GM20431 (cell line): Measurements from ENCODE around the gene PCSK5.

ENCODE experiments used
- in situ Hi-C: fragments of 300-500 bp; cut with MseI, MboI; formaldehyde crosslinking; loops from one replicate; pipeline ENCODE4 v1.15.0; 2020; ENCODE audit warnings: low sequenced_read_pairs; ENCODE audit not compliant: unreplicated experiment

PCSK5 gene

DNA sequence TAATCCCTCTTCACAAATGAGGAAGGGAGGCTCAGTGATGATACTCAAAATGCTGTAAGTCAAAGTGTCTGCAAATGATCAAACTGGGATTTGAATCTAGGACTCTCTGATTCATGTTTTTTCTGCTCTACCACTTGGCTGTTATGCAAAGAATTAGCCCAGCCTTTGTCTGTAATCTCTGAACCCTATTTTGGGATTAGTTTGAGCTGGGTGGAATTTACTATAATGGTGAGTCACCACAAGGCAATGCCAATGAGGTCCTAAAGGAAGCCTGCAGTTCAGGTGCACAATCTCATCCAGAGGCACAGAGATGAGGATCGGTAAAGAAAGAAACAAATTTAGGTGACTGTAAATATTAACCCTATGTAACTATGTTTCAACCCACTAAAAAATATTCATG lies 474.6 kb downstream of the PCSK5 start:
- in situ Hi-C loops, result no loop called here

DNA sequence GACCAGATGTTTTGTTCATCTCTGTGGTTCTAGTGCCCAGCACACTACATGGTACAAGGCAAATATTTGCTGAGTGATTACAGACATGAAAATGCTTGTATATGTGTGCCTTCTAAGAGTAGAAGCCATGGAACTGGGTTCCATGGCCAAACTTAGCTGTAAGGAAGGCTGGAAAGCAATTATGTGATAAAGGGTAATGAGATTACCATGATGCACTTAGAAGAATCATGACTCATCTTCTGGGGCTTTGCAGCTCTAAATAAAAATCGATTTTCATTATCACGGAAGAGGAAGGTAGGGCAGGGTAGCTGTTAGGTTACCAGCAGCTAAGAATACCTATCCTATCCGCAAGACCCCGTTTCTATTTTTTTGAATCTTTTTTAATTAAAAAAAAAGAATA lies 475.8 kb downstream of the PCSK5 start:
- in situ Hi-C loops, result no loop called here

DNA sequence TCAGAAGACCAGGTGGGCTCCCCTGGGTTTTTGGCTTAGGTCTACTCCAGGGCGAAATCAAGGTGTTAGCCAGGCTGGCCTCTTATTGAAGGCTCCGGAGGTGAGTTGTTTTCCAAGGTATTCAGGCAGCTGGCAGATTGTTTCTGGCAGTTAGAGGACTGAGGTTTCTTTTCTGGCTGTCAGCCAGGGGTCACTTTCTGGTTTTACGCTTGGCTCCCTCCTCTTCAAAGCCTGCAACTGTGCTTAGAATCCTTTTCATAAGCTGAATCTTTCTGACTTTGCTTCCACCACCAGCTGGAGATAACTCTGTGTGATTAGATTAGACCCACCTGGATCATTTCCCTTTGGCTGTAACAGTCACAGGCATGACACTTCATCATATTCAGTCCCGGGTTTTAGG lies 479.1 kb downstream of the PCSK5 start:
- in situ Hi-C loops, result no loop called here

DNA sequence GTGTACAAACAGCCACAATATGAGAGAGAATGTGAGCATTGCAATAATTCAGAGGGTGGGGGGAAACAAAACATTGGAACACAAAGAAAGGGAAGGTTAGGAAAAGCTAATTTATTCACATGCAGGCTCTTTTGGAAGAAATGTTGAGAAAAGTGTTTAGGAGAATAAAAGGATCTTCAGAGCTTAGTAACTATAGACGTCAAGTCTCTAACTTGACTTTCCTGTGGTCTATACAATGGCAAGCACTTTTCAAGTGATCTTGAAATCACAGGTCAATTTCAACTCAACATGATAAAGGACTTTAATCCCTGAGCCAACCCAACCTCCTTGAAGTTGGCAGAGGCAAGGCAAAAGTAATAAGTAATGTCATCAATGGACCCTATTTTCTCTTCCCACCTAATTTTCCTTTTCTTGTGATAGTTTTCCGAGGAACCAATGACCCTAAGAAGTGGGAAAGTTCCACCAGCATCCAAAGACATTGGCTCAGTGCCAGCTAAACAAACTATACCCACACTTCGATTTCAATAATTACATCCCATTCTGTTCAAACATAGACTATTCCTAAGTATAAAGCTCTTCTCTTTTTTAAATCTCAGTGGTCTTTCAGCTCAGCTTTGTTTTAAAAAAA lies 480.0 kb downstream of the PCSK5 start:
- in situ Hi-C loops, result no loop called here

DNA sequence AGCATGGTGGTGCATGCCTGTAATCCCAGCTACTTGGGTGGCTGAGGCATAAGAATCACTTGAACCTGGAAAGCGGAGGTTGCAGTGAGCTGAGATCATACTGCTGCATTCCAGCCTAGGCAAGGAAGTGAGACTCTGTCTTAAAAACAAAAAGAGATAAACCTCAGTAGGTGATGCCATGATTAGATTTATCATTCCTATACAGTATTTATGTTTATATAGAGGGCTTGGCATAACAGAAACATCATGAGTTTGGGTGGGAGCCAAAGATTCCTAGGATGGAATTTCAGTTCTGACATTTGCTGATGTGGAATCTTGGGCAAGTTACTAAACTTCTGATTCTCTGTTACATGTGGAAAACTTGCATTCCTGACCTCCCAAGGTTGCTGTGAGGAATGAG lies 481.4 kb downstream of the PCSK5 start:
- in situ Hi-C loops, result no loop called here

DNA sequence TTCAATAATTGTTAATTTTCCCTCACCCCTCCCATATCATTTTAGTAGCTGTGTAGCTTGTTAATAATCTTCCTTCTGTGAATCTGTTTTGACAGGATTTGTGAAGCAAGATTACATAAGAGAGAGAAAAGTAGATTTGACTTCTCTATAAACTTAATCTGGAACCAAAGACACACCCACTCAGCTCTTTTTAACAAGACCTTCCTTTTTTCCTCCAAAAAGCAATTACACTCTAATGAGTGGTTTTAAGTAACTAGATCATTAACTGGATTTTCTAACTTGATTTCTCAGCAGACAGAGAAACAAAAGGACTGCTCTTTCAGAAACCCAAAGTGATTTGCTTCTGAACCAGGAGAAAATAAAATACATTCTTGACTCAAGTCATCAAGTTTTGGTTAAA lies 481.9 kb downstream of the PCSK5 start:
- in situ Hi-C loops, result no loop called here

DNA sequence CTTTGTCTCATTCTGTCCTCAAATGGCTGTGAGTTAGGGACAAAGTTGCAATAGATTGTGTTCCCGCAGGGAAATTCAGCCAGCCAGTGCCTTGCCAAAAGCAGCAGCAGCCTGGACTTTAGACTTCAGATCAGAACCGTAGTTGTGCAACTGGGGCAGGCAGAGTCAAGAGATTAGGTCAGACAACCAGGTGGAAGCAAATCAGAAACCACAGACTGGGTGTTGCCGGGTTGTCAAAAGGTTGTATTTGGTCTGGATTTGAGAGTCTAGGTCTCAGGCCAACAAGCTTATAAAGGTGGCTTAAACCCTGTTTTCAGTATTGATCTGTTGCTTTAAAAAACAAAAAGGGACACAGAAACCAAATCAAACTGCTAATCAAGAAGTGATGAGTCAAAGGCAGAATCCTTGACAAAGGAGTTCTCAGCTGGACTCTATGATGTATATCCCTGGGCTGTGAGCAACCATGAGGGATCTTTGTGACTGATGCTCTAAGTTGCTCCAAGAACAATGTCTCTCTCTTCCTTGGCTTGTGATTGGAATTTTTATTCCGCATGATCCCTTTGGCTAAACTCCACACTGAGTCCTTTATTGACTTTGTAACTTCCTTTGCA lies 482.8 kb downstream of the PCSK5 start:
- in situ Hi-C loops, result no loop called here

DNA sequence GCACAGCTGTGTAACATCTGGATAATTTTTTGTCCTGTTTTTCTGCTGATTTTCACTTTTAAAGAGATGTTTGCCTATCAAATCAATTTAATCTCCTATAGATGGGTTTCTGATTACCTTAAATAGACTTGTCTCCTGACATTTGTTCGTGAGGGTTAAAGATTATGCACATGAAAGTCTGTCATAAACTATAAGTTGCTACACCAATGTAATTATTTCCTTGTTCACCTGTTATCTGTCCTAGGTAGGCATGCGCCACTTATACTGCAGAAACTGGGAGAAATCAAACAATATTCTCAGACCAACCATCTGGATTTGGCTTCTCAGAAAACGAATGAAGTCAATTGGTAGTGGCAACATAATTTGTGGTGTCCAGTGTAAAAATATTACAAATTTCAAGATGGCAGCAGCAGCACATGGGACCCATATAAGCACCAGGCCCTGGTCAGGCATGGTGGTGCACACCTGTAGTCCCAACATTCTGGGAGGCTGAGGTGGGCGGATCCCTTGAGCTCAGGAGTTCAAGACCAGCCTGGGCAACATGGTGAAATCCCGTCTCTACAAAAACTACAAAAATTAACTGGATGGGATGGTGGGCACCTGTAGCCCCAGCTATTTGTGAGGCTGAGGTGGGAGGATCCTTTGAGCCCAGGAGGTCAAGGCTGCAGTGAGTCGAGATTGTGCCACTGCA lies 483.5 kb downstream of the PCSK5 start:
- in situ Hi-C loops, result no loop called here

DNA sequence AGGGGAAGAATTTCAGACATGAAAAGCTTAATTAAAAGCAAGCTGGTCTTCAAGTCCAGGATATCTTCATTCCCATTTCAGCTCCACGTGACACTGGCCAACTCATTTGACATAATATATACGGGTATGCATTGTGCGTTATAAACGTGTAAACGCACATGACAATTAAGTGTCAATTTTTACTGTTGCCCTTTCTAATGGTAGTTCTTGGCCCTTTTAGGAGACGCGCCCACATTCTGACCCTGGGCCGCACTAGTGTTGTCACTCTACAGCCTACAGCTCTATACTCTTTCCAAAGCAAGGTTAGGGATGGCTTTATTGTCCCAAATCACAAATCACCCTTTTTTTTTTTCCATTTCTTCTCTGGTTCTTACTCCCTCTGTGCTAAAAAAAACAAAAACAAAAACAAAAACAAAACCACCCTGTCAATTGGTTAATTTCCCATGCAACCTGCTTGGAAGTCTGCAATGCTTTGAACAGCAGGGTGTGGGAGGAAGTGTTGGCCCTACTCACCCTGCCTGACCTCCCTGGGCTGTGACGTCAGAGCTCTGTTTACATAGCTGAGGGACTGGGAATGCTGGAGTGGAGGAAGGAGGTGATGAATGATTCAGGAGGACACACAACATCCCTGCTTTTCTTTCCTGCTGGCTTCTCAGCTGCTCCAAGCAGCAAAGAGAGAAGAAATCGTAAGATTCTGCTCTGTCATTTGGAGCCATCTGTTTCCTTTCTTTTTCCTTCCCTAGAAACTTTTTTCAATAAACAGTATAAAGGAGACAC lies 484.5 kb downstream of the PCSK5 start:
- in situ Hi-C loops, result no loop called here

DNA sequence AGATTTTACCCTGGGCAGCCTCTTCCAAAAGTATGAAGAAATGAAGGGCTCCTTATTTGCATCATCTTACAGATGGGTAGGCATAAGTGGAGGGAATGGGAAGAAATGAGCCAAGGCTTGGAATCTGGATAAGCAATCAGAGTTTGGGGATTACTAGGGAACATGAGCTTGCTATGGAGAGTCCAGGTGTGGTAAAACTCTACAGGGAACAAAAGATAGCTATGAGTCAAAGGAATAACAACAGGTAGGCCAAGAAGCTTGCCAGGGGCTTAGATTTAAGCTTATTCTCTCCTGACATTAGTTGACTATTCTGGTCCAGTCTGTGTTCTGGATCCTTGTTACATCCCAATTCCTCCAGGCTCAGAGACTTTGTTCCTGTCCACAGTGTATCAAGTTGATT lies 487.3 kb downstream of the PCSK5 start:
- in situ Hi-C loops, result no loop called here

DNA sequence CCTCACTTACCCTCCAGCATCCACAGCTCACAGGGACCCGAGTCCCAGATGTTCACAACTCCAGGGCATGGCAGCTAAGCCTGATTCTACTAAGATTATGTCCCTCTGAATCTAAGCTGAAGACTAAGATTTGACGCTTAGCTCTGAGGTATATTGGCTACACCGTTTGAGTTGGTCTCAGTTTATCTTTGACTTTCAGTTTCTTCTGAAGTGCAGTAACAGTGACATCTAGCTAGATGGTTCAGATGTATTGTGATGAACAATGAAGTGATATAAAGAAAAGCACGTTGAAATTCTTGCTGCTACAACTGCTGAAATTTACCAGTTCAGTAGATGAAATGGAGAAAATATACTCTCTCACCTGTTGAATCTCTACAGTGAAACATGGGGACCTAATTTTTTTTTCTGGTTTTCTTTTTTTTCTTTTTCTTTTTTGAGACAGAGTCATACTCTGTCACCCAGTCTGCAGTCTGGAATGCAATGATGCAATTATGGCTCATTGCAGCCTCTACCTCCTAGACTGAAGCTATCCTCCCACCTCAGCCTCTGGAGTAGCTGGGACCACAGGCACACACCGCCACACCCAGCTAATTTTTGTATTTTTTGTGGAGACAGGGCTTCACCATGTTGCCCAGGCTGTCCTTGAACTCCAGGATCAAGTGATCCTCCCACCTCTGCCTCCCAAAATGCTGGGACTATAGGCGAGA lies 488.0 kb downstream of the PCSK5 start:
- in situ Hi-C loops, result no loop called here

DNA sequence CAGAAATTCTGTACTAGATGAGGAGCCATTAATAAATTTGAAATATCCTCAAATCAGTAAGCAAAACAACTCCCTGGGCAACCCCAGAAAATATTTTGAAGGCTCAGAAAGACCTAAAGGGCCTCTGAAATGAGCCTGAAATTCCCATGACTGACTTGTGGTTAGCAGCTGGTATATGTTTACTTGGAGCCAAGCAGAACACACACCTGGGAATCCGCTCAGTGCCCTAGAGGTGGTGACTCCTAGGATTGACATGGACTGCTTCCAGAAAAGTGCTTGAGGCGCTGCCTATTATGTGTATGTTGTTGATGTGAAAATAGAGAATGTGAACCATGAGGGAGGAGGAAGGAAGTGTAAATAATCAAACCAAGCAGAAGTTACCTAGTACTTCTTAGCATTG lies 489.0 kb downstream of the PCSK5 start:
- in situ Hi-C loops, result no loop called here

DNA sequence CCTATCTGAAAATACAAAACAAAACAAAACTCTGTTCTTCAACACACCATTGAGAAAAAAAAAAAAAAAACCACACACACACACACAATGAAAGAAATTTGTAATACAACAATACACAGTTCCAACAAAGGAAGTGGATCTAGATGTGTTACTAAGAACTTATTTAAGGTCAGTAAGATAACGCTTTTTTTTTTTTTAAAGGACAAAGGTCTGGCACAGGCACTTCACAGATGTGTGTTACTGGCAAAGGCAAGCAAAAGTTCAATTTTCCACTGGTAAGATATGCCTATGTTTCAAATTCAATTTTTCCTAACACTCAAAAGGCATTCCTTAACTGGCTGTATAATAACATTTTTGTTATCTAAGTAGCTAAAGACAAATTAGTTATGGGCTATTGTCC lies 500.2 kb downstream of the PCSK5 start:
- in situ Hi-C loops, result no loop called here

DNA sequence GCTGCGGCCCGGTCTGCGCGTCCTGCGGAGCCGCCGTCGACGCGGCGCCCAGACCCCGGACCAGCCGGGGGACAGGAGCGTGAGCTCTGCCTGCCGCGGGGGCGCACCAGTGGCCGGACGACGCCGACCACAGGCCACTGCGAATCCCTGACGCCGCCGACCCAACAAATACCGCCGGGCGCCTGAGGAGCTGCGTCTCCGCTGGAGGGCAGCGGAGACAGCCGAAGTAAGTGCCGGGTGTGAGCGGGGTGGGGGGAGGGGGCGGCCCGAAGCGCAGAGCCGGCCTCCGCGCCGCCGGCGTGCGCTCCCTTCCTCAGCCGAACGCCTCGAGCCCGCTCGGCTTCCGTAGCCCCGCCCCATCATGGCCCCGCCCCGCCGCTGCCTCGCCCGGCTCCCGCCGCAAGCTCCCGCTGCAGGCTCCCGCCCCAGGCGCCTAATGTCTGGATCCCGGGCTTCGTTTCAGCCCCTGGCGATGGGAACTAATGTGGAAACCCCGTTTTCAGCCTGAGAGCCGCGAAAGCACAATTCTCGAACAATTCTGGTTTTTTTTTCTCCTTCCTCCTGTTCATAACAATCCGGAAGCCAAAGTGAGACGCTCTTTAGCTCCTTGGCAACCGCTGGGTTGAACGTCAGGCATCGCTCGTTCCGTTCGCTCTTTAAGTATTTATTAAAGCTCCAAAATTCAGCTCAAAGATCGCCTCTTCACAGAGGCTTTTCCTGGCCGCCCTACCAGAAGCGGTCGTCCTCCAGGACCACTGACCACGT lies 503.9 kb downstream of the PCSK5 start, which contains the start of gene RFK:
RFK (minus strand) TSS at position 232 of the 765 bp plus-strand sequence. CDS start 255 bp downstream, outside the sequence.
- in situ Hi-C loops, result no loop called here

DNA sequence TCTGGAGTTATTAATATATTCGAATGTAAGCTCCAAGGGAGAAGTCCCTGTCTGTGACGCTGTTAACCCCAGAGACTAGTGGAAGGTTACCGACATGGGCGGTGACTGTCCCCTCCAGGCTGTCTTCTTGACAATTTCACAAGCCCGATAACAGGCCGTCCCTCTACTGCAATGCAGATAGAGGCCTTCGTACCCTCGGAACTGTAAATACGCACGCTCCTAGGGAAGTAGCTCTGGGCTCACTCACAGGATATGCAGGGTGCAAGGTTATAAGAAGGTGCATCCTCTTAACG lies 504.4 kb downstream of the PCSK5 start:
- in situ Hi-C loops, result no loop called here

DNA sequence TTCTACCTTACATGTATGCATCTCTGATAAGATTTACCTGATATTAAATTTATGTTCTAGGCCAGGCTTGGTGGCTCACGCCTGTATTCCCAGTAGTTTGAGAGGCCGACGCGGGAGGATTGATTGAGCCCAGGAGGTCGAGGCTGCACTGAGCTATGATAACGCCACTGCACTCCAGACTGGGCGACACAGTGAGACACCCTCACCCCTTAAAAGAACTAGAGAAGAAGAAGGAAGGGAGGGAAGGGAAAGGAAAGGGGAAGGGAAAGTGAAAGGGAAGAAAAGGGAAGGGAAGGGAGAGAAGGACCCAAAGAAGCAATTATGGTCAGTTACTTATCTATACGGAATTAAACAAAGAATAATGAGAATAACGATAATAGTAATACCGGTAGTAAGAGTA lies 504.9 kb downstream of the PCSK5 start:
- in situ Hi-C loops, result no loop called here

DNA sequence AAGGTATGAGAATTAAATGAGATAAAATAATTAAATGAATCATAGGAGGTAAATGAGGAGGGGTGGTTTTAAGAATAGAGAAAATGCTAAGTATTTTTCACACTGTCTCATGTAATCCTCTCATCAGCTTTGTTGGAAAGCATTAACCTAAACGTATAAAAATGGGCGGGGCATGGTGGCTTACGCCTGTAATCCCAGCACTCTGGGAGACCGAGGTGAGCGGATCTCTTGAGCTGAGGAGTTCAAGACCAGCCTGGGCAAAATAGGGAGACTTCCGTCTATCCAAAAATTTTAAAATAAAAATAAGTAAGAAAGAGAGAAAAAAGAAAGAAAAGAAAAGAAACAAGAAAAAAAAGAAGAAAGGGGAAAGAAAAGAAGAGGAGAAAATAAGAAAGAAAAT lies 505.7 kb downstream of the PCSK5 start:
- in situ Hi-C loops, result no loop called here

DNA sequence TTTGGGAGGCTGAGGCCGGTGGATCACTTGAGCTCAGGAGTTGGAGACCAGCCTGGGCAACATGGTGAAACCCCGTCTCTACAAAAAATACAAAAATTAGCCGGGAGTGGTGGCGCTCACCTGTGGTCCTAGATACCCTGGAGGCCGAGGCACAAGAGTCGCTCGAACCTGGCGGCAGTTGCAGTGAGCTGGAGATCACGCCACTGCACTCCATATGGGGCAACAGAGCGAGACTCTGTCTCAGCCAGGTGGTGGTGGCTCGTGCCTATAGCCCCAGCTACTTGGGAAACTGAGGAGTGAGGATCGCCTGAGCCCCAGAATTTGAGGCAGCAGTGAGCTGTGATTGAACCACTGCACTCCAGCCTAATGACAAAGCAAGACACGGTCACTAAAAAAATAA lies 506.1 kb downstream of the PCSK5 start:
- in situ Hi-C loops, result no loop called here

DNA sequence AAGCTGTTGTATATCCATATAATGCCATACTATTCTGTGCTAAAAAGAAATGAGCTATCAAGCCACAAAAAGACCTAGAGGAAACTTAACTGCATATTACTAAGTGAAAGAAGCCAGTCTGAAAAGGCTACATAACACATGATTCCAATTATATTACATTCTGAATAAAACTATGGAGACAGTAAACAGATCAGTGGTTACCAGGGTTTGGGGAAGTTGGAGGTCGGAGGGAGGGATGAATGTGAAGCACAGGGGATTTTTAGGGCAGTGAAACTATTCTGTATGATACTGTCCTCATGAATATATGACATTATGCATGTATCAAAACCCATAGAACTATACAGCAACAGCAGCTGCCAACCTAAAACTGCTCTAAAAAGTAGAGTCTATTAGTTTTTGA lies 509.4 kb downstream of the PCSK5 start:
- in situ Hi-C loops, result no loop called here
